HG02571 (cell line): ENCODE measurements around the gene SESN2.
A peak's percentile ranks its signal among the peaks of the same experiment; 100 is the strongest.

Experiments
- ATAC-seq: cut with Tn5 transposase; IDR thresholded peaks from one replicate; pipeline ENCODE4 v1.9.1; 2021; ENCODE audit warnings: mild to moderate bottlenecking, moderate library complexity; ENCODE audit not compliant: unreplicated experiment

Gene SESN2

DNA sequence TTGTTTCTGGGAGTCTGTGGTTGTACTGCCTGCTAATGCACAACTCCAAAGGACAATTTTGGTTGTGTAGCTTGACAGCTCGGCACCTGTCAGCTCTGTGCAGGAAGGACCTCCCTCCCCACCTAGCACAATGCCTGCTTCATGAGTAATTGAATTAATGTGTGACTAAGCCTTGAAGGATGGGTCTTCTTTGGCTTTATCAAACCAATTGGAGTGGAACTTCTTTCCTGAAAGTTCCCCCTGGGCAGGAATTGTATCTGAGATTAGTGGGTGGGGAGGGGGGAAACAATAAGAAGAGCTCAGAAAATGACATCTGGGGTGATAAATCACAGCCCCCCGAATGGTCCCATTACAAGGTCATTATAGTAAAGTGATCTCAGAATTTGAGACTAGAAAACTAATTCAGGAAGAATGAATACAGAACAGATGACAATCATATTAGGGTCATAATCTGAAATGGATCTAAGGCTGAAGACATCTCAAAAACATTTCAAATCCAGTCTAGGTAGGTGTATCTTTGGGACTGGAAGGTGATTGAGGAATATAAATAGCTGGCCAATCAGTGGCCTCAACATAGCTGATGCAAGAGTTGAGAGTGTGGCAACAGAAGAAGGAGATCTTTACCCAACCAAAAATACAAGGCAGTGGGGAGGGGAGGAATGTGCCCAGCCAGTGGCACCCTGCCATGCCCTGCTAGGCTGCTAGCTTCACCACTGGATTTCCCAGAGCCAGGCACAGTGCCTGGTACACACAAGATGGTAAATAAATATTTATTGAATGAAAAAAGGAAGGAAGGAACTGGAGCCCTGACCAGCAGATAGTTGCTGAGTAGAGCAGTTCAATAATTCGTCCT lies 10.1 kb upstream of the SESN2 start:
- ATAC-seq = no peak

DNA sequence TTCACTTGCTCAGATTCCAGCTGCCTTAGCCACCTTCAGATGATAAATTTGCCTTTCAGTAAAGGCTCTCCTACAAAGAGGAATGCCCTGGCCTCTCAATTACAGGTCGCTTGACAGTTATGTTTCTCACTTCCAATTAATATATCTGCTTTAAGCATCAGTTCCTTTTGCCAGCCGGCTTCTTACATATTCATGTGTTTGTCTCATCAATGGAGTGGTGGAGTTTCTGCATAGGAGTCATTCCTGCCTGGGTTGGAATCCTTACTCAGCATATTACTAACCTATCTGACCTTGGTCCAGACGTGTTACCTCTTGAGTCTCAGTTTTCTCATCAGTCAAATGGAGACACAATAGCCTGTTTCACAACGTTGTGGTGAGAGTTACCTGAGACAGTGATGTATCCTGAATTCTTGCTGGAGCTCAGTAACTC lies 9.4 kb upstream of the SESN2 start:
- no peak for ATAC-seq

DNA sequence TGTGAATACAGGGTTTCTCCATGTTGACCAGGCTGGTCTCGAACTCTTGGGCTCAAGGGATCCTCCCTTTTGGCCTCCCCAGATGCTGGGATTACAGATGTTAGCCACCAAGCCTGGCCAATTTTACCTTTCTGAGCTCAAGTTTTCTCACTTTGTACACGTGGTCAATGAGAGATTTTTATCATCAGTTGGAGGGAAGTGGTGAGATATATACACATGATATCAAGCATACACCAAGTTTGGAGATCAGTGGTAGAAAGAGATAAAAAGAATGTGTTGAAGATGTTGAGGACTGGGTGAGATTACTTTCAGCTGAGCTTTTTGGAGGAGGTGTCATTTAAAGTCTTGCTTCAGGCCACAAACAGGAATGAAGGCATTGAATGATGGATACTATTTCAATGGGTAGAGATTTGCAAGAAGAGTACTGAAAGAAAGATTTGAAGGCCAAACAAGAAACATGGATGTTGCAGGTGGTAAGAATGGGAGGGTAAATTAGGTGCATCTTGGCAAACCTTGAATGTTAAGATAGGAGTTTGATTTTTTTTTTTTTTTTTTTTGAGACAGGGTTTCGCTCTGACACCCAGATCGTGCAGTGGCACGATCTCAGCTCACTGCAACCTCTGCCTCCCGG lies 3.0 kb upstream of the SESN2 start:
- ATAC-seq = no peak

DNA sequence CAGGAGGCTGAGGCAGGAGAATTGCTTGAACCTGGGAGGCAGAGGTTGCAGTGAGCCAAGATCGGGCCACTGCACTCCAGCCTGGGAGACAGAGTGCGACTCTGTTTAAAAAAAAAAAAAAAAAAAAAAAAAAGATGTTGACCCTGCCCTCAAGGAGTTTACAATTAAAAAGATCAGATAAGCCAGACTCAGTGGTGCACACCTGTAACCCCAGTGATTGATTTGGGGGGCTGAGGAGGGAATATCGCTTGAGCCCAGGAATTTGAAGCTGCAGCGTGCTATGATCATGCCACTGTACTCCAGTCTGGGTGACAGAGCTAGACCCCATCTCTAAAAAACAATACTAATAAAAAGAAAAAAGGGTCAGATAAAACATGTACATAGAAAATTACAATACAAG lies 1.6 kb upstream of the SESN2 start:
- ATAC-seq = no peak

DNA sequence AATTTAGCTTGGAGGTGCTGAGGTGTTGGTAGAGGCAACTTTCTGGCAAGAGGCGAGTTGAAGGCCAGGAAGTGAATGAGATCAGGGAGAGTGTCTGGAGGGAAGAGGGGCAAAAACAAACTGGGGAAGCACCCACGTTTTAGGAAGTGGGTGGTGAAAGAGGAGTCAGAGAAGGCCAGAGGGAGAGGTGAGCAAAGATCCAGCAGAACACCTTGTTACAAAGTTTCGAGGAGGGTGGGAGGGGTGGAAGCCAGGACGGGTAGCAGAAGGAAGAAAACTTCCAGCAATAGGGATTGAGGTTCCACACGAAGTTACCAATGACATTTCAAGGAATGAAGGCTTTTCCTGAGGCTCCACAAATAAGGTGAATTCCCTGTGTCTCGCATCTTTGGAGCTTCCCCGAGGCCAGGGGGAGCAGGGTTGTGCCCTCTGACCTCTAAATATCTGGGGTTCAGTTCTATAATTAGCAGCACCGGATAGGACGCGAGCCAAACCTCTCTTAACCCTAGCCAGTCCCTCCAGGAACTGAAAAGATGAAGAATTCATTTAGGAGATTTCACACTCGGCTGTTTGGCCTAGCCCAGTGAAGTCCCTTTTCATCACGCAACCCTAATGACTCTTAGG lies 578 bp upstream of the SESN2 start:
- ATAC-seq = no peak

GRCh38 chr1:28259934-28260802 lies 850 bp downstream of the SESN2 start:
- peak; percentile 9 for ATAC-seq

DNA sequence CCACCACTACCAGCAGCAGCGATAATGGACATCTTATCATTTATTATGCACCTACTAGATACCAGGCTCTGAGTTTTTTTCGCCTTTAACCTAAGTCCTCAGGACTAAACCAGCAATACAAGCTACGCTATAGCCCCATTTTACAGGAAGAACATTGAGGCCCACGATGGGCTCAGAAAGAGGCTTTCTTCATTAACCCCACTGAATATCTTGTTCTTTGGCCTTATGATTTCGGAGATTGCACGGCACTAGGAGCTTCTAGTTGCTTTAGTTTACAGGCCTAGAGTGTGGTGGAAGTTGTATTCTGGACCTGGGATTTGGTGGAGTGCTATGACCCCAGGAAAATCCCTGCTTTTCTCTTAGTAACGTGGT lies 1.5 kb downstream of the SESN2 start:
- ATAC-seq = no peak

GRCh38 chr1:28264897-28265296 lies 5.6 kb downstream of the SESN2 start:
- ATAC-seq = no peak

GRCh38 chr1:28265577-28265976 lies 6.3 kb downstream of the SESN2 start:
- no peak for ATAC-seq

- no peak for ATAC-seq
Observed at GRCh38 chr1:28266920-28267322, 7.6 kb downstream of the SESN2 start.

DNA sequence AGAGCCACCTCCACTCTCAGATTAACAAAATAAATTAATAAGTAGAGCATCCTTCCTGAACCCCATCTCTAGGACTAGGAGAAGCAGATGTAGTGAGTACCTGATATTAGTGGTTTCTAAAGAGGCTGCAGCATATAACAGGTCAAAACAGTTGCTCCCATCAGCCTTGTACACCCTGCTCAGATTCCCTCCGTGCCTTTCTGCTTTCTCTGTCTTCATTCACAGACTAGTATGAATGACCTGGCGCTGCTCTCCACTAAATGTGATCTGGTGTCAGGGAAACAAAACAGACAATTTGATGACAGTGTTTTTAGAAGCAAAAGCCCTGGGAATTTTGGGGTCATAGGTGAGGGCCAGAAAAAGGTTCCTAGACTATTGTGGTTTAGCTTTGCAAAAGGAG lies 8.3 kb downstream of the SESN2 start:
- ATAC-seq = no peak

DNA sequence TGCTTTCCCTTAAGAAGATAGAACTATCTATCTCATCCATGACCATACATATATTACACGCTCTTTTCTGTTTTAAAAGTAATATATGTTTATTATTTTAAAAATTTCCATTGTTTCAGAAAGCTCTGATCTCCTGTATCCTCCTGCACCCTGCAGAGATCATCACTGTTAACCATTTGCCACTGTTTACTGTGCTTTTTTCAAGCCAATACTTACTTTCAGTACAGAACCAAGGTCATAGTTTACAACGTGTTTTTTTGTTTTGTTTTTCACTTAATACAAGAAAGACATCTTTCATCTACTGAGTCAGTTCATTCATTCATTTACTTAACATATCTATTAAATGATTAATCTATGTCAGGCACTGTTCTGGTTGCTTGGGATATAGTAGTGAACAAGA lies 10.2 kb downstream of the SESN2 start:
- no peak for ATAC-seq

DNA sequence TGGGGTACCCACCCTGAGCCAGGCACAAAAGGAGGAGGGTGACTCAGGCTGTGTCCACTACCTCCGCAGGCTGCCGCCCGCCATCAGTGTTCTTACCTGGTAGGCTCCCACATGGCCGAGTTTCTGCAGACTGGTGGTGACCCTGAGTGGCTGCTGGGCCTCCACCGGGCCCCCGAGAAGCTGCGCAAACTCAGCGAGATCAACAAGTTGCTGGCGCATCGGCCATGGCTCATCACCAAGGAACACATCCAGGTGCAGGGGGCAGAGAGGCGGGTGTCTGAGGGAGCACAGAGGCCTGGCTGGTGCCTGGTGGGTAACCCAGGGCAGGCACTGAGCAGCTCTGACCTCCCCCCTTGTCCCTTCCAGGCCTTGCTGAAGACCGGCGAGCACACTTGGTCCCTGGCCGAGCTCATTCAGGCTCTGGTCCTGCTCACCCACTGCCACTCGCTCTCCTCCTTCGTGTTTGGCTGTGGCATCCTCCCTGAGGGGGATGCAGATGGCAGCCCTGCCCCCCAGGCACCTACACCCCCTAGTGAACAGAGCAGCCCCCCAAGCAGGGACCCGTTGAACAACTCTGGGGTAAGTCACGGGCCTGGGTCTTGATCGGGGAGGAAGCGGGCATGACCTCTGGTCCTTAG lies 13.0 kb downstream of the SESN2 start:
- ATAC-seq = no peak

GRCh38 chr1:28273216-28273860 lies 14.0 kb downstream of the SESN2 start:
- ATAC-seq = no peak

- ATAC-seq = no peak
Observed at GRCh38 chr1:28278763-28279162, 19.4 kb downstream of the SESN2 start.

DNA sequence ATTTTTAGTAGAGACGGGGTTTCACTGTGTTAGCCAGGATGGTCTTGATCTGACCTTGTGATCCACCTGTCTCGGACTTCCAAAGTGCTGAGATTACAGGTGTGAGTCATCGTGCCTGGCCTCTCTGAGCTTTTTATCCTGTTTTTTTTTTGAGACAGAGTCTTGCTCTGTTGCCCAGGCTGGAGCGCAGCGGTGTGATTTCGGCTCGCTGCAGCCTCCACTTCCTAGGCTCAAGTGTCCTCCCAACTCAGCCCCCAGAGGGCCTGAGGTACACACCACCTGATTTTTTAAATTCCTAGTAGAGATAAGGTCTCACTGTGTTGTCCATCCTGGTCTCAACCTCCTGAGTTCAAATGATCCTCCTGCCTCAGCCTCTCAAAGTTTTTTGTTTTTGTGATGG lies 20.4 kb downstream of the SESN2 start:
- ATAC-seq = no peak

DNA sequence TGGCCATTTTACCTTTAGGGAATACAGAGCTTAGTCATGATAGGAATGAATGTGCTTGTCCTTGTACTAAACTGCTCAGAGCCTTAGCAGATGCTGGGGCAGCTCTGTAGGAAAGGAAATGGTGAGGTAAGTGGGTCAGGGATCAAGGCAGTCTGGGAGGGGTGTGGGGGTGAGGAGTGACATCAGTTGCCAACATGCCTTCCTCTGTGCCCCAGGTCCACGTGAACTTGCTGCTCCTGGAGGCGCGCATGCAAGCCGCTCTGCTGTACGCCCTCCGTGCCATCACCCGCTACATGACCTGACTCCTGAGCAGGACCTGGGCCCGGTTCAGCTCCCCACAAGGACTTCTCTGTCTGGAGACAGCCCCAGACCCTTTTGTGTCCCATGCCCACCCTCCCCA lies 21.2 kb downstream of the SESN2 start:
- ATAC-seq = no peak

GRCh38 chr1:28280977-28281381 lies 21.7 kb downstream of the SESN2 start:
- ATAC-seq = no peak

DNA sequence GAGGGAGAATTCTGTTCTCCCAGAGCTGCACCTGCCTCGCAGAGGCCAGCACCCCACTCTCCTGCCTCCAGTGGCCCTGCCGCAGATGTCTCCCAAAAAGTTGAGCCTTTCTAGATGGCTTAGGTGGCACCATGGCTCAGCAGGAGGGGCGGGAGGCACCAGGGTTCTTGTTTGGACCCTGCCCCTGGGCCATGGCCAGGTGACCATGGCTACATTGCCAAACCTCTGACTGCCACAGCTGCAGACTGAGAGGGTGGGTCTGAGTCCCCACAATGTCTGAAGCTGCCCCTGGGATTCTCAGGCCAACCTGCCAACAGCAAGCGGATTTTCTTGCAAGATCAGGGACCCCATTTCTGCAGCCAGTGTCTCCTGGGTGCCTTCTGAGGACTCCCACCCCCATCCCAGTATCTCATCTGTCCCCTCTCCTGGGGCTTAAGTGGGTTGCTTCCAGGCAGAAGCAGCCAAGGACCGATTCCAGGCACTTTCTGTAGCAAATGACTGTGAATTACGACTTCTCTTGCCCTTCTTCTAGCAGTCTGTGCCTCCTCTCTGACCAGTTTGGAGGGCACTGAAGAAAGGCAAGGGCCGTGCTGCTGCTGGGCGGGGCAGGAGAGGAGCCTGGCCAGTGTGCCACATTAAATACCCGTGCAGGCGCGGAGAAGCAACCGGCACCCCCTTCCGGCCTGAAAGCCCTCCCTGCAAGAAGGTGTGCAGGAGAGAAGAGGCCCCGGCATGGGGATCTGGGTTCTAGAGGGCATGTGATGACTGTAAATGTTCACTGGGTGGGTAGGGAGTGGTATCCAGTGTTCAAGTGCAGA lies 22.5 kb downstream of the SESN2 start:
- no peak for ATAC-seq
